Activated T-helper 9 cell treated with anti-CD3 and anti-CD28 coated beads, Interleukin-2, amount 50 U/mL, for 16 hours (primary cell): ENCODE measurements around the gene FITM1.

Source experiments
- DNase-seq: peaks from one replicate; pipeline ENCODE4 v3.0.0-alpha.2; 2020; ENCODE audit warnings: low read depth

Gene FITM1

GRCh38 chr14:24119691-24120090, 10.8 kb upstream of the FITM1 start:
- DNase-seq, result no peak

- DNase-seq, result no peak
Observed at GRCh38 chr14:24121210-24121609, 9.2 kb upstream of the FITM1 start.

DNA sequence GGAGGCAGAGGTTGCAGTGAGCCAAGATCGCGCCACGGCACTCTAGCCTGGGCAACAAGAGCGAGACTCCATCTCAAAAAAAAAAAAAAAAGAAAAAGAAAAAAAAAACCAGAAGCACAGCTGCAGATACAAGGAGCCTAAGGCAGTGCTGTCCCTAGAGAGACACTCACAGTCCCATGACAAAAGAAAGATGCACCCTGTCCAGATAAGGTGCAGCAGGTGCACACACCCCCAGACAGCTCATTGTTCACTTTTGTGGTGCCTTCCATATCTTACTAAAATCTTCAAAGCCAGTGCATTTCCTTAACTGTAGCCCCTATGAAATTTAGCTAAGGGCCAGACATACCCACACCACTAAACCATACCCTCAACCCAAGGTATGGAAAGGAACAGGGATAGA, 8.0 kb upstream of the FITM1 start:
- no peak for DNase-seq

GRCh38 chr14:24122898-24123297, 7.6 kb upstream of the FITM1 start:
- no peak for DNase-seq

GRCh38 chr14:24123424-24124417, 6.7 kb upstream of the FITM1 start:
- DNase-seq, result no peak

DNA sequence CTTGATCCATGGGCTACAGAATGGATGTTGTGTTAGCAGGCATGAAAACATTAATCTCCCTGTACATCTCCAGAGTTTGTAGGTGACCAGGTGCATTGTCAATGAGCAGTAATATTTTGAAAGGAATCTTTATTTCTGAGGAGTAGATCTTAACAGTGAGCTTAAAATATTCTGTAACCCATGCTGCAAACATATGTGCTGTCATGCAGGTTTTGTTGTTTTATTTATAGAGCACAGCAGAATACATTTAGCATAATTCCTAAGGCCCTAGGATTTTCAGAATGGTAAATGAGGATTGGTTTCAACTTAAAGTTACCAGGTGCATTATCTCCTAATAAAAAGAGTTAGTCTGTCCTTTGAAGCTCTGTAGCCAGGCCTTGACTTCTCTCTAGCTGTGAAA, 3.5 kb upstream of the FITM1 start:
- no peak for DNase-seq

DNA sequence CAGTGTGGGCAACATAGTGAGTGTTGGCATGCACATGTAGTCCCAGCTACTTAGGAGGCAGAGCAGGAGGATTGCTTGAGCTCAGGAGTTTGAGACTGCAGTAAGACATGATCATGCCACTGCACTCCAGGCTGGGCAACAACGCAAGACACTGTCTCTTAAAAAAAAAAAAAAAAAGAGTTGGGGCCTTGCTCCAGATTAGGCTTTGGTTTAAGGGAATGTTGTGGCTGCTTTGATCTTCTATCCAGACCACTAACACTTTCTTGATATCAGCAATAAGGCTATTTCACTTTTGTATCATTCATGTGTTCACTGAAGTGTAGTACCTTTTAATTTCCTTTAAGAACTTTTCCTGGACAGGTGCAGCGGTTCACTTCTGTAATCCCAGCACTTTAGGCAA, 2.8 kb upstream of the FITM1 start:
- DNase-seq, result no peak

DNA sequence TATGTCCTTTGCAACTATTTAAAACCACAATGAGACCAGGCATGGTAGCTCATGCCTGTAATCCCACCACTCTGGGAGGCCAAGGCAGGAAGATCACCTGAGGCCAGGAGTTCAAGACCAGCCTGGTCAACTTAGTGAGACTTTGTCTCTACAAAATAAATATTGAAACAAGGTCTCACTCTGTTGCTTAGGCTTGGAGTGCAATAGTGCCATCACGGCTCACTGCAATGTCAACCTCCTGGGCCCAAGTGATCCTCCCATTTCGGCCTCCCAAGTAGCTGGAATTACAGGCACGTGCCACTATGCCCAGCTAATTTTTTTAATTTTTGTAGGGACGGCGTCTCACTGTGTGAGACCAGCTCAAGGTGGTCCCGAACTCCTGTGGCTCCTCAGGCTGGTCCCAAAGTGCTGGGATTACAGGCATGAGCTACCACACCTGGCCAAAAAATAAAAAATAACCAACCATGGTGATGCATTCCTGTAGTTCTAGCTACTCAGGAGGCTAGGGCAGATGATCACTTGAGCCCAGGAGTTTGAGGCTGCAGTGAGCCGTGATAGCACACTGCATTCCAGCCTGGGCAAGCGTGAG, 955 bp upstream of the FITM1 start:
- no peak for DNase-seq

DNA sequence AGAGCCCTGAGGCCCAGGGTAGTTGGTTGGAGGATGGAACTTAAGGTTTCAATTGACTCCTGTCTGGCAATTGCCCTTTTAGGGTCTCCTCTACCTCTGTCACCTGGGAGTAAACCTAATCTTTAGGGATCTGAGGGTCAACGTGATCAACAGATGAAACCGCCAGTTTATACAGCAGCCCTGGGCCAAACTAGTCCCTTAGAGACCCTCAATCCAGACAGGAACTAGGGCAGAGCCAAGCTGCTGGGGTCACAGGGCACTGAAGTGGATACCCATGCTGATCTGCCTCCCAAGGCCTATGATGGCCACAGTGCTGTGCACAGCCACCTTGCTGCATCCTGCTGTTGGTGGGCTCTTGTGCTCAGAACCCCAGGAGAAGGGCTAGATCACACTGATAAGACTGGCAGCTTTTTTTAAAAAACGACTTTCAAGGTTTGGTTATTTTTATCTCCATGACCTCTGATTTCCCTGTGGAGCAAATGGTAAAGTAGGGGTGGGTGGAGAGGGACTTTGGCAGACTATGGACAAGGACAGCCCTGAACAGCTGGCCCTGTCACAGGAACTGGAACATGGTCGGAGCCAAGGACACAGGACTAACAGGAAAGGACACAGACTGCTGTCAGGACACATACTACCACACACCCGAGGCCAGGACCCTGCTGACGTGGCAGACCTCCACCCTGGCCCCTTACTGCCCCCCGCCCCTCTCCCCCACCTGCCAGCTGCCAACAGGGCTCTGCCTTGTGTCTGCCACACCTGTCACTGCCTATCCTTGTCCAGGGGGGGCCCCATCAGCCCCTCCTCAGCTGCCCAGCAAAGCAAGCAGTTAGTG, 474 bp downstream of the FITM1 start:
- DNase-seq, result no peak

- no peak for DNase-seq
Observed at GRCh38 chr14:24131549-24131966, 1.1 kb downstream of the FITM1 start.

DNA sequence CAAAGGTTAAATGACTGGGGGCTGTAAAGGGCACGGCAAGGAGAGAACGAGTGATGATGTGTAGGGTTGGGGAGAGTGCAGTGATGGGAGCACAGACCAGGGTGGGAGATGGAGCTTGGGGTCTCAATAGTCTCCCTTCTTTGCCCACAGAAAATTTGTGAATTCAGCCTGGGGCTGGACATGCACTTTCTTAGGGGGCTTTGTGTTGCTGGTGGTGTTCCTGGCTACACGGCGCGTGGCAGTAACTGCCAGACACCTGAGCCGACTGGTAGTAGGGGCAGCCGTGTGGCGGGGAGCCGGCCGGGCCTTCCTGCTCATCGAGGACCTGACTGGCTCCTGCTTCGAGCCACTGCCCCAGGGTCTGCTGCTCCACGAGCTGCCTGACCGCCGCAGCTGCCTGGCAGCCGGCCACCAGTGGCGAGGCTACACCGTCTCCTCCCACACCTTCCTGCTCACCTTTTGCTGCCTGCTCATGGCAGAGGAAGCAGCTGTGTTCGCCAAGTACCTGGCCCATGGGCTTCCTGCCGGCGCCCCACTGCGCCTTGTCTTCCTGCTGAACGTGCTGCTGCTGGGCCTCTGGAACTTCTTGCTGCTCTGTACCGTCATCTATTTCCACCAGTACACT, 1.7 kb downstream of the FITM1 start:
- no peak for DNase-seq

GRCh38 chr14:24132976-24133375, 2.5 kb downstream of the FITM1 start:
- no peak for DNase-seq

DNA sequence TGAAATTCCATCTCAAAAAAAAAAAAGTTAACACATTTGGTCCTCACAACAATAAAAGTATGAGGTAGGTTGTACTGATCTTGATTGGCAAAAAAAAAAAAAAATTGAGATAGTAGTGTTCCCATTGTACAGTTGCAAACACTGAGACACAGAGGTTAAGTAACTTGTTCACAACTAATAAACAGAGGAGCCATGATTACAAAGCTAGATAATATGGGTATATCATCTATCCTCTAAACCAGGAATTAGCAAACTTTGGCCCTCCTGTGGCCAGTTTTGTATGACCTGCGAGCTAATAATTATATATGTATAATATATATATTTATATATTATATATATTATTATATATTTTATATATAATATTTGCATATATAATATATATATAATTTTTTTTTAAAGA, 3.3 kb downstream of the FITM1 start:
- no peak for DNase-seq

DNA sequence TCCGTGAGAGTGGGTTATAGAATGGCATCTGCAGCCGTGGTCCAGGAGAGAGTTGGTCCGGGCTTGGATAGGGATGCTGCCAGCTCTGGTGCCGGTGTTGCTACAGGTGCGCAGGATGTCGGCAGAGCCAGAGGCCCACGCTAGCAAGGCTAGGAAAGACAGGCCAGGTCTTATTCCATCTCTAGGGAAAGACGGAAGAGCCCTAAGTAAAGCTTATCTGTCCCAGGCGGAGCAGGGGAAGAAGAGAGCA, 5.0 kb downstream of the FITM1 start:
- no peak for DNase-seq

GRCh38 chr14:24135834-24136683, 5.6 kb downstream of the FITM1 start, which contains the start of gene PSME1:
Gene PSME1, plus strand, starts transcription at chr14:24136194. Its CDS starts 69 bp downstream, at chr14:24136263.
- peak; percentile 91 for DNase-seq

- DNase-seq, result no peak
Observed at GRCh38 chr14:24136684-24137528, 6.4 kb downstream of the FITM1 start.

DNA sequence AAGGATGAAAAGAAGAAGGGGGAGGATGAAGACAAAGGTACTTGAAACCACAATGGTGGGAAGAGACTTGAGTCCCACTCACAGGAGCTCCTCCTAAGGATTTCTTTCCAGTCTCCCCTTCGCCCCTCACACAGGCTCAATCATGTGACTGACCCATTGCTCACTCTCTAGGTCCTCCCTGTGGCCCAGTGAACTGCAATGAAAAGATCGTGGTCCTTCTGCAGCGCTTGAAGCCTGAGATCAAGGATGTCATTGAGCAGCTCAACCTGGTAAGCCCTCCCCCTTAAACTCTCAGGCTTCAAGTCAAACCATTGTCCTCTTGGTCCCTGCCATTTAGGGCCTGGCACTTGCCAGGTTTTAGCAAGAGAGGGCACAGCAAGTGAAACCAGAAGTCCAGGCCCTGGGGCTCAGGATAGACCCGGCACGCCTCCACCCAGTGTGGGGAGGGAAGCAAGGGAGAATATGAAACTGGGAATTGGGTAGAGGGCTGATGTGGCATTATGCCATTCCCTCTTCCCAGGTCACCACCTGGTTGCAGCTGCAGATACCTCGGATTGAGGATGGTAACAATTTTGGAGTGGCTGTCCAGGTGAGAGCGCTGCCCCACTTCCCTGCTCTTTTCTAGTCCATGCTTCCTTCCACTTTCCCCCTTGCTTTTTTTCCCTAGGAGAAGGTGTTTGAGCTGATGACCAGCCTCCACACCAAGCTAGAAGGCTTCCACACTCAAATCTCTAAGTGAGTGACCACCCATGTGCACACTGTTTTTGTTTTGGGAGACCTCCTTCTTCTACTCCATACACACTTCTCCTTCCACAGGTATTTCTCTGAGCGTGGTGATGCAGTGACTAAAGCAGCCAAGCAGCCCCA, 7.3 kb downstream of the FITM1 start:
- DNase-seq, result no peak

DNA sequence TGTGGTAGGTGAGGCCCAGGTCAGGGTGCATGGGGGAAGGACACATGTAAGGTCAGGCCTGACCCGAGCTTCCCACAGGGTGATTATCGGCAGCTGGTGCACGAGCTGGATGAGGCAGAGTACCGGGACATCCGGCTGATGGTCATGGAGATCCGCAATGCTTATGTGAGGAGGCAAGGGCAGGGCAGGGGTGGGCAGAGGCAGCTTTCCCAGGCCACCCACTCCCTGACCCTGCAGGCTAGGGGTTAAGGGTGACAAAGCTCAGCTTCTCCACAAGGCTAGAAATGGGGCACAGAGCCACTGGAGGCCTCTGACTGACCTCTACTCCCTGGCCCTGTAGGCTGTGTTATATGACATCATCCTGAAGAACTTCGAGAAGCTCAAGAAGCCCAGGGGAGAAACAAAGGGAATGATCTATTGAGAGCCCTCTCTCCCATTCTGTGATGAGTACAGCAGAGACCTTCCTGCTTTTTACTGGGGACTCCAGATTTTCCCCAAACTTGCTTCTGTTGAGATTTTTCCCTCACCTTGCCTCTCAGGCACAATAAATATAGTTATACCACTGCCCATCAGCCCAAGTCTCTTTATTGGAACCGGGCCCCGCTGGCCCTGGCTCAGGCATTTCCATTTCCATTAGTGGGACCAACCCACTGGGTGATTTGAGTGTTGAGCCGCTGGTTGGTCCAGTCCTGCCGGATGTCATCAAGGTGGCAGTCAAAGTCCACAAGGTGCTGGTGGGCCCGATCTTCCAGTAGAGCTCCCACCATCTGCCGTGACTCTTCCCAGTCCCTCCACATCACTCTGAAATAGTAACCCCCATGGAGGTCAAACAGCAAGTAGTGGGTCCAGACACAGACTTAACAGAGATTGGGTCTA, 8.2 kb downstream of the FITM1 start:
- DNase-seq, result no peak
